ENCODE measurements around the gene NRCAM.

NRCAM gene

DNA sequence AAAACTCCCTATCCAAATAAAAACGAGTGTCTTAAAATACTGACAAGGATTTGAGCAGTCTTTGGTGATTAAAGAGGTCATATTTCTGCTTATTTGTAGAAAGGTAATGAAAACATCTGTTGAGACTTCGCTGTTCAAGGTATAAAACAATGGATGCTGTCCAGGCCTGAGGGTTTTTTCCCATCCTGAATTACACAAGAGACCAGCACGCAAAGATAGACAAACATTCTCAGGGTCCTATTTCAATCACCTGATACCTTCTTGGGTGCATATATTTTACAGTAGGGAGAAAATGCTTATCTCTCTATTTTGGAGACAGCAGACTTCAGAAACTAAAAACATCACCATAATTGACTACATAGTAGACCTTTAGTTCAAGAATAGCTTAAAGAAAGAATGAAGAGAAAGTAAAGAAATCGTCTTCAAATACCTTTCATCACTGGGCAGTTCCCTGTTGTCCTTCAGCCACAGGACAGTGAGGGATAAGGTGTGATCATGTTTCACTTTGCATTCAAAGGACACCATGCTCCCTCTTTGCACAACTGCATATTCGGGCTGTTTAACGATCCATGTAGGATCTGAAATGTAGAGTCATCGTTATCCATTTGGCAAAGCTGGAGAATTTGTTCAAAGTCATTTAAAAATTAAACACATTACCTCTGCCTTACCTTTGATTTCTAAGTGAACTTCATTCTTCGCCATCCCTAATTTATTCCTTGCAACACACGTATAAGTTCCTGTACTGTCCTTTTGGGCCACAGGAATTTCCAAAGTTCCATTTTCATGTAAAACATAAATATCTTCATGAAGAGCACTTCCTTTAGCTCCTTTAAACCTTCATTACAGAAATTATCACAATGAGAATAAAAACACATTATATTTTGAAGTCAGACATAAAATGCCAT is 262.4 kb downstream of the NRCAM start:
- peak; percentile 92 for DNase-seq

DNA sequence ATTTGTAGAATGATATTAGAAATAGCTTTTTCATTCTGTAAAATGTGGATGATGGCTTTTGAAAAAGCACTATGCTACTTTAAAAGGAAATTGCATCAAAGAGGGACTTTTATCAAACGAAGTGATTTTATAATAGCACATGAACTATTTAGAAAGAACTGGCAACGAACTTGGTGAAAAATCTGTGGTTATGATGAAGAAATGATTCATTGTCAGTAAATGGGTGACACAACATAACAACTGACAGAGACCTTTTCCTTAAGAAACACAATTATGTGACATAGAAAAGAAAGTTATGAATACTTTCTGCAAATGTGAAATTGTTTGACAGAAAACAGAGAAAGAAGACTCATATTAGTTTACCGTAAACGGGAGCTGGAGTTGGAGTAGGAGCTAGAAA is 265.3 kb downstream of the NRCAM start:
- no peak for DNase-seq

DNA sequence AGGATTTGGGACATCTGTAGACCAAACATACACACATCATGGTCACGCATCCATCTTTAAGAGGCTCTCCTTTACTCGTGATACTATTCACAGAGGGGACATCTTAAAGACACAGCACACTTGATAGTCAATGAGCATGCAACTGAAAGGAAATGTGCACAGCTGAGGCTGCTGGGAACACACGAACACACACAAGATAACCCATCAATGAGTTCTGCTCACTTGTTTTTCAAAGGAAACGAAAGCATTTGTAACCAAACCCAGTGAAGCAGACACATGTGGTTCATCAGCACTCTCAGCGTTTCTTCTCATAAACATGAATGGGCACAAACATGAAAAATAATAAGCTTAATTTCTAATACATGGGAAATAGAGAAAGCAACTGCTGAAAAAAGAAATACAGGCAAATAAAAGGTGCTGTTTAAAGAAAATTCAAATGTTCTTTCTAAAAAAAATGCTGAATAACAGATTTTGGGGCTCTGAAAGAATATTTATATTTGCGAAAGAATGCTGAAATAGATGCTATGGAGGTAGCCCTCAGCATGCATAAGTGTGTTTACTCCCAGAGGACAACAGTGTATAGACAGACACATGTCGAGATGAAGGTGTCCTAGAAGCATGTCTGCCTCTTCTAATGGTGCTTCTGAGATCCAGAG is 266.4 kb downstream of the NRCAM start:
- no peak for DNase-seq

DNA sequence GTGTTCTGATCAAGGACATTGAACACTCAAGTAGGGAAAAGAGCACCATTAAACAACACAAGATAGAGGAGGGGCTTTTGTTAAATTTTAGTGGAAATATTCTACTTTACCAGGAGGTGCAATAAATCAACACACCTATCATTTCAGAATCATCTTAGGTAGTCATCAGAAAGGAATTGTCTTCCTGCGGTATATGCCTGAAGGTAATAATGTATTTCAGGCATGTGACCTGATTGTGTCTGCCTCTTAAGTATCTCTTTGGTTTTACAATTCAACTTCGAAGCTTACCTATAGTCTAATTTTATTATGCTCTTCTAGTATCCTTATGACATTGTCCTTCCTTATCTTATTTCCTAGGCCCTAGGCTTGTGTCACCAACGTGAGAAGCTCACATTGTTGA is 267.5 kb downstream of the NRCAM start:
- DNase-seq: no peak

DNA sequence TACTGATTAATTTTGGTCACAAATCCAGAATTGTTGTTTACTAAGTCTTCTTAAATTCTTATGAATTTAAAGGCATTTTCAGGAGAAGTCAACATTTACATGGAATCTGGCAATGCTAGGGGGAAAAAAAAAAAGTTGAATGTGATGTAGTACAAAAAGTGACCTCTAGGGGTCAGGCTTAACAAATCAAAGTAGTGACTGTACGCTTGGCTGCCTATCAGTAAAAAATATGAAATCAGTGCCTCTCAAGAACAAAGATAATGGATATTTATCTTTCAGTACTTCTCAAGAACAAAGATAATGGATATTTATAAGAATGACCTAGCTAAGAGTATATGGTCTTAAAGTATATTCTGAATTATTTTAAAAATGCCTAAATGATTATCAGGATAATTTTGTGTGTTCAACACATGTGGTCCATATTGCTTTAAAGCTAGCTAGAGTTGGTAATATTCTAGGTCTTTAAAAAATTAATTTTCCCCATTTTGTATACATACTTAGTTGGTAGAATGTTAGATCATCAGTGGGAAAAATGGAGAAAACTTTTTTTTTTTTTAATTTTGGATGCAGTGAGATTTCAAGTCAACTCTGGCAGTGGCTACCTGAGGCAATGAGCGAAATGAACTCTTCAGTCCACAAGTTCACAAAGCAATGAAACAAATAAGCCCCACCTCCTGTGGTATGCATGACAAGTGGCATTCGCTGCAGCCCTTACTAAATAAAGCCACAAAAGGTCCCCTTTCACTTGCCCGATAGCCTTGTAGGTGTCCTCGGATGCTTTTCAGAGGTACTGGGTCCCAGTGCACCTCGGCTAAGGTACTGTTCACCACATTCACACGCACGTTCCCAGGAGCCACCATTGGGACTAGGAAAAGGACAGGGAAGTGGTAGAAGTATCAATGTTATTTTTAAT is 274.9 kb downstream of the NRCAM start:
- DNase-seq: peak; percentile 80

DNA sequence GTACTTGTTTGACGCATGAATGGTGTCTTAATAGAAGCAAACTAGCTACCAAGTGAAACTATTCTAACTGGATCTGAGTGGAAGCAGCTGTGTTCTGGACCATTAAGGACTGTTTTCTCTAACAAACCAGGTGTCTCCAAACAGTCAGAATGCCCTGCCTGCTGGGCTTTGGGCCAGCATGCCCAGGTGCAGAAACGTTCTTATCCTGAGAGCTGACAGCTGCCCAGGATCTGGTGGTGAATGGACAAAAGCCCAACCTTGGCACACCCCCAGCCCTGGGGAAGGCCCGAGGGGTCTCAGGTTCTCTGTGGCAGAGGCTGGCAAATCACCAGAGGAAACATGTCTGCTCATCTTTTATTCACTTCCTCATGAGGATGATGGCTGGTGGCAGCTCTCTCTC is 277.8 kb downstream of the NRCAM start:
- peak; percentile 86 for DNase-seq

DNA sequence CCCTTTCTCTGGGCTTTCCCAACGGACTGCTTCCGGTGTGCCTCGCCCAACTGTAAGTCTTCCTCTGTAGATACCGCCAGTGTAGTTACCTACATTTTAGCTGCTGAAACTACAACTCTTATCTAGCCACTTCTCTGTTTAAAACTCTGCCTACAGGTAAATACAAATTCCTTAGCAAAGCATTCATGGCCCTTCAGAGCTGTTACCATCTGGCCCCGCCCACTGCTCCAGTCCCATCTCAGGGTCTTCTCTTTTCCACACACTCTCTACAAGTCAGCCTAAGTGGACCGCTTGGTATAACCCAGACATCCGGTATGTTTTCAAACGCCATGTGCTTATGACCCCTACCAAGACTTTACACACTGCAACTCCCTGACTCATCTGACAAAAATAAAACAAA is 285.1 kb downstream of the NRCAM start:
- DNase-seq: no peak

DNA sequence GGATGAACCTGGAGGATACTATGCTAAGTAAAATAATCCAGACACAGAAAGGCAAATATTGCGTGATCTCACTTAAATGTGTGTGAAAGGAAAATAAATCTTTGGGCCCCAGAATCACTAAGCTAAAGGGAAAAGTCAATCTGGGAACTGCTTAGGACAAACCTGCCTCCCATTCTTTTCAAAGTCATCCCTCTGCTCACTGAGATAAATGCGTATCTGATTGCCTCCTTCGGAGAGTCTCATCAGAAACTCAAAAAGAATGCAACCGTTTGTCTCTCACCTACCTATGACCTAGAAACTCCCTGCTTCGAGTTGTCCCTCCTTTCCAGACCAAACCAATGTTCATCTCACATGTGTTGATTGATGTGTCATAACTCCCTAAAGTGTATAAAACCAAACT is 286.0 kb downstream of the NRCAM start:
- no peak for DNase-seq

DNA sequence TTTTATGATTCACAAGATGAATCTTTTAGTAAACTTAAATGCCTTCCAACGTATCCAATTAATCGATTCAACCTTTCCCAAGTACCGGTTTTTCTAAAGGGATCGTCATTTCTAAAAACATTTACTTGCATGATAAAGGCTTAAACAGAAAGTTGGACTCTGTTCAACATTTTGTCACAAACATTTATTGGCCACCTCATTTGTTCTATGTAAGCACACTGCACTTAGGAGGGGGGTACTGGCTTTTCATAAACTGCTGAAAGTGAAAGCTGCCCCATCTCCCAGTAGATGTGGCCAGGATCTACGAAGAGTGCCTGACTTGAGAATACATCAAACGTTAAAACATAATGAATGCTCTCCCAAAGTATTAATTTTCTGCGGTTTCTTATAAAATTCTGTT is 288.8 kb downstream of the NRCAM start:
- DNase-seq: no peak

DNA sequence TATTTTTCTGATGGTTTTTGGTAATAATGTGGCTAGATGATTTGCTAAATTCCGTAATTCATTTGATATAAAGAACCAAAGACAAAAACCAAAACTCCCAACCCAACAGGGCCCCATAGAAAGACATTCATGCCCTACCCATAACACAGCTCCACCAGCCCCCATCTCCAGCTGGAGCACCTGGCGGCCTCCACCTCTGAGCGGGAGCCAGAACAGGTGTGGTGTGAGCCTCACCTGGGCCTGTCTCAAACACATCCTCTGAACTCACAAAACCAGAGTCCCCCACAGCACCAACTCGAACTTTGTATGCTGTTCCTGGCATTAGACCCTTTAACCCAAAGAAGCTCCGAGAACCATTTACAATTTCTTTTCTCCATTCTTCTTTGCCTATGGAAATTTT is 289.5 kb downstream of the NRCAM start:
- no peak for DNase-seq

DNA sequence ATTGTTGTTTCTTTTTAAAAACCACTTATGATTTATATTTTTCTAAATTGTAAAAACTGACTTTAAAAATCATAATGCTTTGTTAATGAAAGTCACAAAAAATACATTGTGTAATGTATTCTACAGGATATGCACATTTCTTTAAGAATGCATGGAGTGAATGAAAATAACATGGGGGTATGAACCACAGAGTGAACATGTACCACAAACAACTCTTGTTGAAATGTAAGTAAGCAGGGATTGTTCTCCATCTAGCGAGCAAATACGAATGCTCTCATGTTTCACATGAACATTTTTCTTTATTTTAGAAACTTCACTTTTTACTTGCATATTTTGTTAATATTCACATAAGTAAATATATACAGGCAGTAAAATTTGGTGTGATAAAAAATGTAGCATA is 290.5 kb downstream of the NRCAM start:
- DNase-seq: no peak

DNA sequence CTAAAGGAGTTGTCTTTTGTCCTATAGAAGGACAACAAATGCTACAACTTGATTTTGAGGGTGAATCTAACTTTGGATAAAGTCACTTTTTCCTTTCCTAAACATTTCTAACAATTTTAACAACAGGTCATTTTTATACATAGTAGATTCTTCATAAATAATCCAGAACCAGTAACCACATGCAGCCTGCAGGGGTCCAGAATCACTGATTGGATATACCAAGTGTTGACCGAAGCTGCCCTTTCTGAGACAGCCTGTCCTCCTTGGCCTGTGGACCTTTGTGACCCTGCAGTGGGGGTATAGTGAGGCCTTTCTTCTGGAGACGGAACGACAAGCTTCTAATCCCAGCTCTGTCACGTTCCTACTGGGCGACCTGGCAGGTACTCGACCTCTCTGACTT is 291.3 kb downstream of the NRCAM start:
- no peak for DNase-seq

DNA sequence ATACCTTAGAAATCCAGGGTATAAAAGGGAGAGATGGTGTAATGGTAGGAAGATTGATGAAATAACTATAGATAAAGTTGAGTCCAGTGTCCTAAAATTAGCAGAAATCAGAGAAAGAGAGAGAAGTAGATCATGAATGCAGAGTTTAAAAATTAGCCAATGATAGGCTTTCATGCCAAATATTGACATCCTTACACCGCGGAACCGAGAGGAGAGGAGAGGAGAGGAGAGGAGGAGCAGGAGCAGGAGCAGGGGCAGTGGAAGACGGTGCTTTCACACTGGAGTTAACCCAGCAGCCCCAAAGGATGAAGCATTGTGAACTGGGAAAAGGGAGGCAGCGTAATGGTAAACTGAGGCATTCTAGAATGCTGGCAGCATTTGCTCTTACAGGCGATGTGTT is 291.9 kb downstream of the NRCAM start:
- DNase-seq: no peak

DNA sequence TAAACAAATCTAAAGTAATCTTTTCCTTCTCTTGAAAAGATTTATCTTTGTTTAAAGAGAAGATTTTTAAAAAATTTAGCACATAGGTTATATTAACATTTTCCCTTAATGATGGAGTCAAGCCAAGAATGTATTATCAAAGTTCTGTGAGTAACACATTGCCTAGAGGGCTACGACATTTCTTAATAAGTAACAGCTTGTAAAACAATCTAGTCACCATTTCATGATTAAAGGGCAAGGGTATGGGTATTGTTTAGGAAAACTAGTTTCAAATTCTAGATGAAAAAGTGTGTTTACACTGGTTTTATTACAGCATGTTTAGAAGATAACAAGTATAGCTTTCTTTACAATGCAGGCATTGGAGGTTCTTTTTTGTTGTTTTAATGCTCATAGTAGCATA is 297.5 kb downstream of the NRCAM start:
- DNase-seq: no peak

DNA sequence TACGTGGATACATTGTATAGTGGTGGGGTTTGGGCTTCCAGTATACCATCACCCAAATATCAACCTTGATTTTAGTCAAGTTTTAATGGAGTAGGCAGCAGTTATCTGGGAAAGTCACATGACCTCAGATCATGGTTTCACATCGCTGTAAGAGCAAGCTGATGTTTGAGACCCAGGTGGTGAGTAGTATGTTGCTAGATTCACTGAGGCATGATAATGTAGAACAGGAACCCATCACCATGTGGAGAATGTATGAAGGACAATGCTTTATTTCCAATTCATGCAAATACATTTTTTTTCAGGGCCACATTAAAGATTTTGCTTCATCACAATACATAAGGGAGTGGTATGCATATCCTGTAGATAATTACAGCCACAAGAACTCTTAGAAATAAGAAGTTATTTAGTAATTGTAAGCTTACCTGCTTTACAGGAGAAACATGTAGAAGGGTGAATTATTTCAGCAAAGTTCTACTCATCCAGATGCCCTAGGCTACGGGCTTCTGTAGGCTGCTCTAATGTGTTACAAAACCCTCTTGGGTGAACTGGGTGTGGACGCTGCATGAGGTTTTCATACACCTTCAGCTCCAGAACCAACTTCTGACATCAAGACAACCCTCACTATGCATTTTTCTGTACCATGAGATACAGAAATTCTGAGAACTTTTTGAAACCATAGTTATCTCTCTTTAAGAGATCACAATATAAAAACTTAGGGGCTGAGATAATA is 298.5 kb downstream of the NRCAM start:
- peak; percentile 5 for DNase-seq

DNA sequence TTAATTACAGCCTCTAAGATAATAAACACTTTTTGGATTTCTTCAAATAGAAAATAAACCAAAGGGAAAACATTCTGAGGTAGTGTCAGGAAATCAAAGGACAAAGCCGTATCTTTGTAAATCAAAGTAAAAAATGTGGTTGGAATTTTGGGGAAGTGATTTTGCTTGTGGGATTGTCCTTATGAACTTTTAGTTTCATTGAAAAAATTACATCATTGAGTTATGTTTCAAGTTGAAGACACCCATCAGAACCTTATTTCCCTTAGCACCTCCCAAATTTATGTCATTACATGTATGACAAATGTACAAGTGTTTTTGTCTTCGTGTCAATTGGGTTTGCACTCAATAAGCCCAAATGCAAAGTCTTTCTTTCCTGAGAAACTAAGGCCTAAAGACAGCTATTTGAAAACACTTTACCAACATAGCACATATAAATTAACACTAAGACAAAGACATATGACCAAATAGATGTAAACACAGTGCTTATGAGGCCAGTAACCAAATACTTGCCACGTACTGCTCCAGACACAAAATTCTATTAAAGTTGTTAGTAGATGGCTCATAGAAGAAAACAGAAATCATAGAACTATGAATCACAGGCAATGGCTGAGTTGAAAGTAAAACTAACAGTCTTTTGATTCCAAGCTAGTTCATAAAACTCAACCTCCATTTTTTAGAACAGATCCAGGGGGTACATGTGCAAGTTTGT is 299.2 kb downstream of the NRCAM start:
- DNase-seq: no peak

DNA sequence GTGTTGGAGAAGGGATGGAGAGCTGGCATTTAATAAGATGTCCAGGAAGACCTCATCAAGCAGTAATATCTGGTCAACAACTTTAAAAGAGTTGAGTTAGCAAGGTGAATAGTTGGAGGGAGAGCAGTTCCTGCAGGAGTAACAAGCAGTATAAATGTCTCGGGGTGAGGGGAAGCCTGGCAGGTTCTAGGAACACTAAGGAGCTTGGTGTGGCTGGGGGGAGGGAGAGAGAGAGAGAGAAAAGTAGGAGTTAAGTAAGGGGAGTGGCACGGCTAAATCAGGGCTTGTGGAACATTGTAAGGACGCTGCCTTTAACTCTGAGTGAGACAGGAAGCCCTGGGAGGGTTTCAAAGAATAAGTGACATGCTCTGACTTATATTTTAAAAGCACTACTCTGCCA is 304.0 kb downstream of the NRCAM start:
- no peak for DNase-seq

DNA sequence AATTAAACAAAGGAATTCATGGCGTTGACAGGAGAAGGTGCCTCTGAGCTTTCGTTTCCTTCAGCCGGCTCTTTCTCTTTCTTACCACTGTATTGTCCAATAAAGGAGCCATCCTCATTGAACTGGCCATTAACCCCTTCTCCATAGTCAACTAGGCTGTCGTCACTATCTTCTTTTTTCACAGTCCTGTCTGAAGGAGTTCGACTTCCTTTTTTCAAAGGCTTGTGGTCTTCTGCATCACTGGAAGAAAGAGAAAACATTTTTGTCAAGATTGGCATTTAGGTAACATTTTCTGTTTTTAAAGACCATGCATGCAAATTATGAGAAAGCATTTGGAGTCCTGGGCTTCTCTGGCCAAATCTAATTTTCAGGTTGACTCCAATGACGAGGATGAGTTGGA is 306.3 kb downstream of the NRCAM start:
- no peak for DNase-seq

DNA sequence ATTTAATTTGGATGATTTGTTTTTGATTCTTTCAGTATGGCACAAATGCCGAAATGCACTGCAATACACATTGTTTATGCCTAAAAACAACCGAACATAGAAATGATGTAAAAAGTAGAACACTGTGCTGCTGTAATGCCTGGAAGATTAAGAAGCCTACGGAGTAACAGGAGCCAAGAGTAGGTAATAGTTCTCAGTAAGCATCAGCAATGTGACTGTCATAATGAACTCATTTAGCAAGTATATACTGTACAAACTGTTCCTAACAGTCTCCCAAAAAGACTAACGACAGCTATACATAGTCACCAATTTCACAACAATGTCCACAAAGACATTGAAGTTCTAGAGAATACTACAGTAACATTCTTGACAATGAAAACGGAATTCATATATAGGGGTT is 307.1 kb downstream of the NRCAM start:
- DNase-seq: no peak

DNA sequence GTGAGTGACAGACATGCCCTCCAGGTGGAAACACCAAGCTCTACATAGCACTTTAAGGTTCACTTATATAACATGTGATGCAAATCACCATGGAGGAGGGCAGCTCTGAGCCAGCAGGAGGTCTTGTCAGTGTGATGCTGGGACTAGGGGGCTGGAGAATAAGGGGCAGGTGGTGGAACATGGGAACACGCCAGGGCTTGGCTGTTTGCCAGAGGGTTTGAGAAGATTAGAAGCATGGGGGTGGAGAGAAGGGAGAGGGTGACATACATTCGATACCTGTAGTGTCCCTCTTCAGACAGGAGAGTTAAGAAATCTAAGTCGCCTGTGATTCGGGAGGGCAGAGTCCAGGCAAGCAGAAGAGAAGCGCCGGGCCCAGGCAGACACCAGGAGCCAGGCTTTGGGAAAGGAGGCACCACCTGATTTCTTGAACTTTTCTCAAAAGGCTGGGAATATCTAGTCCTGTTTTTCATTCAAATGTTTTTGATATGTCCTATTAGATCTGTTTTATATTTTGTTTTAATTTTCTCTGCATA is 309.1 kb downstream of the NRCAM start:
- peak; percentile 97 for DNase-seq

DNA sequence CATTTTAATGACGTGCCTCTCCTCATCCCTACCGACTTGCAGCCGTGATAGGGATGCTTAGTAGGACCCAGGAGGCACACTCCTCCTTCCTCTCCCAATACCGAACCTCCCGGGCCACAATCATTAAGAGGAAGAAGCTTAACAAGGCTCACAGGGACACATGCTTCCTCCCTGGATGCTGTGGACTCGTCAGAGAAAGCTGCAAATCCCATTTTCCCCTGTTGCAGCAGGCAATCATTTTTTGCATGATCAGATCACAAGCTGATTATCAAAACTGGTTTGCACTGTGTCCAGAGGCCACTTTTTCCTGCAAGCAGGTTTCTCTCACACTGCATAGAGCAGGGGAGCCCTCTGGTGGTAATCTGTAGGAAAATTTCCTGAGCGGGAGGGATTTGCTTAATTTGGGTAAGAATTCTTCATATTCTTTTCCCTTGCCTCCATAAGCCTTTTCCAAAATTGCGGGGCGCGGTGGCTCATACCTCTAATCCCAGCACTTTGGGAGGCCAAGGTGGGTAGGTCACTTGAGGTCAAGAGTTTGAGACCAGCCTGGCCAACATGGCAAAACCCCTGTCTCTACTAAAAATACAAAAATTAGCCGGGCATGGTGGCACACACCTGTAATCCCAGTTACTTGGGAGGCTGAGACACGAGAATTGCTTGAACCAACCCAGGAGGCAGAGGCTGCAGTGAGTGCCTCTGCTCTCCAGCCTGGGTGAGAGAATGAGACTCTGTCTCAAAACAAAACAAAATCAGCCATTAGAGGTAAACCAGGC is 310.0 kb downstream of the NRCAM start:
- peak; percentile 77 for DNase-seq
